Stimulated activated CD4-positive, alpha-beta T cell treated with anti-CD3 and anti-CD28 coated beads, Interleukin-4, amount 100 ng/mL, for 1 hour (primary cell): ENCODE data around the gene FGF12.

Experiments used
- DNase-seq: peaks from one replicate; pipeline ENCODE4 v3.0.0-alpha.2; 2020

The FGF12 gene

GRCh38 chr3:192675958-192676649, 51.2 kb downstream of the FGF12 start:
- DNase-seq, result no peak

- no peak for DNase-seq
These were observed 71.7 kb downstream of the FGF12 start for GRCh38 chr3:192655628-192656027.

GRCh38 chr3:192655040-192655439, 72.3 kb downstream of the FGF12 start:
- DNase-seq, result no peak

- DNase-seq, result no peak
These were observed 73.5 kb downstream of the FGF12 start for GRCh38 chr3:192653862-192654261.

- DNase-seq, result no peak
These were observed 74.6 kb downstream of the FGF12 start for GRCh38 chr3:192652727-192653126.

- no peak for DNase-seq
These were observed 75.4 kb downstream of the FGF12 start for GRCh38 chr3:192651836-192652512.

- no peak for DNase-seq
These were observed 81.9 kb downstream of the FGF12 start for GRCh38 chr3:192645437-192645836.

DNA sequence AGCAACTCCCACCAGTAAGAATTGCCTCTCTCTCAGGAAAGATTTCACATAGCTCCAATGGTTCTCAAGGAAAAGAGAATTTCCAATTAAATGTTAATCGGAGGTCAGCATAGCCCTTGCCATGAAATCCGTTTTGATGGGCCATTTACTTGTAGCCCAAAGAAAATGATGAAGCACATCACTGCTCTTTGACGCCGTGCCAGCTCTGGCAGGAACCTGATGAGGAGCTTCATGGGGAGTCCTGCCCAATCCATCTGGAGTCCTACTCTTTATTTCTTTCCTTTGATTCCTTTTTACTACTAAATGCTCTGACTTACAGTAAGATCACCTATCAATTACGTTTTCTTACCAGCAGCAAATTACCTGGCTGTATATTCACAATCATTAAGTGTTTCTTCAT, 84.7 kb downstream of the FGF12 start:
- no peak for DNase-seq

GRCh38 chr3:192641919-192642318, 85.4 kb downstream of the FGF12 start:
- DNase-seq, result no peak

DNA sequence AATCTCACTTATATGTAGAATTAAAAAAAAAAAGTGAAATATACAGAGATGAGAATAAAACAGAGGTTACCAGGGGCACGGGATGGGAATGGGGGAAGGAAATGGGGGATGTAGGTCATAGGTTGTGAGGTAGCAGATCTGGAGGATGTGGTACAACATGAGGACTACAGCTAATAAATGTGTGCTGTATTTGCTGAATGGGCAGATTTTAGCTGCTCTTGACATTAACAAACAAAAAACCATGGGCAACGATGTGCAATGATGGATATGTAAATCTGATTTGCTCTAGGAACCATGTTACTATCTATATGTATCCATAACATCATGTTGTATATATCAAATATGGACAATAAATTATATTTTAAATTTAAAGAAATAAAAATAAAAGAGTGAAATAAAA, 87.4 kb downstream of the FGF12 start:
- DNase-seq, result no peak

DNA sequence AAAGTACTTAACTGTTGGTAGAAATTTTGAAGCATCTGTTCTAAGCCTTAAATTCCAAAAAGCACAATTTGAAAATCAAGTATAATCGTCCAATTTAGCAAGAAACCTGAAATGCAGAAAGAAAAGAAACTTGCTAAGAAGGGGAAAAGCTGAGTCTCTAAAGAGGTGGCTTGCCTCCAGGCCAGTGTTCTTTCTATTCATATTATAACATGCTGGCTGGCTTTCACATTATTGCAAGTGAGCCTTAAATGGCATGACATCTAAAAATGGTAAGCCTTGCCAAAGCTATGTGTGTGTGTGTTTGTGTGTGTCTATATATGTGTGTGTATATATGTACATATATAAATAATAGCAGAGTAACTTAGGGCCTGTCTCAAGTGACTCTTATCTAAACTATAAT, 89.5 kb downstream of the FGF12 start:
- no peak for DNase-seq

DNA sequence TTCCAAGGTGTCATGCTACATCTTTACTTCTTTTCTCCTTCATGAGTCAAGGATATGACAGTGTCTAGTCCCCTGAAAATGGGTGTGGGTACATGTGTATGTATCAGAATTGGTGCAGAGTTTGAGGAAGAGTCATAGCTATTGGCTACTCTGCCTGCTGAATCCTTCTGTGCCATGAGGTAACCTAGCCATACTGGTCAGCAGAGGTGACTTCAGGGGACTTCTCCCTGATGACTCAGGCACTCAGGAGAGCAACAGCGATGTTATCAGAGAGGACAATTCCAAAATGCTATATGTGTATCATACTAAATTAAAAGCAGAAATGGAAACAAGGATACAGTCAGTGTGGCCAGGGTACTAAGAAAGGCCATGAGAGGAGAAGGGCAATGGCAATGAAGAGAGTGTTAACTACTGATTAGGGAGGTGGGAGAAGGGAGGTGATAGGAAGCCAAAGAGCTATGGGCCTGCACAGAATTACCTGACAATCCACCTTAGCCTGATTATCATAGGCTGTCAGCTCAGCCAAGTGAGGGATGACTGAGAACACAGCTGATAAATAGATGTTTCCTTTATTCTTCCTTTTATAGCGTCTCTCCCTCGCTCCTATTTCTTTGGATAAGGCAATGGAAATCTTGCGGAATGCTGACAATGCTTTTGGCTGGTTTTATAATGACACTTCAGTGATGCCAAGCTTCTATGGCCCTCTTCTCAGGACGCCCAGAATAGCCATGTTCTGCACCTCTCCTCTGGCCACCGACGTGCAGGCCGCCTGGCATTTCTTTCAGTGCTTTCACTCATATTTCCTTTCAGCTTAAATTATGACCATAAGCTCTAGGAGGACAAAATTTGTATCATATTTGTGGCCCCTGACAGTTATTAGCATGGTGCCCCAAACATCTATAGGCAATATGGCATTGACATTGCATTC, 90.6 kb downstream of the FGF12 start:
- DNase-seq, result no peak

DNA sequence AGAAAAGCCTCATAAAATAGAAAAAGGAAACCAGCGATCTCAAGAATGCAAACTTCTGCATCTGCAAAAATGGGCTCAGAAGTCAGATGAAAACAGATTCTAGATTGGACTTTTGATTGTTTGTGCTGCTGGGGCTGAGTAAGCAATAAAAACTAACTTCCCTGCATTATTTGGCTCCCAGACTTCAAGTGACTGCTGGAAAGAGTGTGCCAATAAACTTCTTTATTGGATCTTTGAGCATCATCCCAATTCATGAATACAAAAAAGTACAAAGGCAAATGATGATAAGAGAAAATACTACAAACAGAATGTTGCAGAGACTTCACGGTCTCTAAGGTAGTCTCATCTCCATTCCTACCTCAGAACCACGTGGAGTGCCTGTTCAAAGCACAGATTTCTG, 97.9 kb downstream of the FGF12 start:
- no peak for DNase-seq

GRCh38 chr3:192621909-192622308, 105.4 kb downstream of the FGF12 start:
- no peak for DNase-seq

DNA sequence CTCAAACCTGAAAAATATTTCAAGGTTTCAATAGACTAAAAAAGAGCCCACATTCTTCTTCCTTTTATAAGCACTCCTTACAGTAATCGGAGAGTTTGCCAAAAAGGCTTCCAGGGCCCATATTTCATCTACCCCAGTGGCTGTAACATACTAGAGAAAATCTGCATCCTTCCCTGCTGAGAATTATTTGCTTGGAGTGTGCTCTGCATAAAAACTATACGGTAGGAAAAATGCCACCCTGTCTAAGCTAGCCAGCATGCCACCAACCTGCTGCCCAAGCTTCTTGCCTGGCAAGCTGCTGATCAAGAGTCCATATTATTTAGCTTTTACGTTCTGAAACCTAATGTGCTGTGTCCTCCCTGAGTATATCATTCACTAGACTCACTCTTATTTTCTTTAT, 107.1 kb downstream of the FGF12 start:
- DNase-seq, result no peak

GRCh38 chr3:192611411-192611810, 115.9 kb downstream of the FGF12 start:
- no peak for DNase-seq

DNA sequence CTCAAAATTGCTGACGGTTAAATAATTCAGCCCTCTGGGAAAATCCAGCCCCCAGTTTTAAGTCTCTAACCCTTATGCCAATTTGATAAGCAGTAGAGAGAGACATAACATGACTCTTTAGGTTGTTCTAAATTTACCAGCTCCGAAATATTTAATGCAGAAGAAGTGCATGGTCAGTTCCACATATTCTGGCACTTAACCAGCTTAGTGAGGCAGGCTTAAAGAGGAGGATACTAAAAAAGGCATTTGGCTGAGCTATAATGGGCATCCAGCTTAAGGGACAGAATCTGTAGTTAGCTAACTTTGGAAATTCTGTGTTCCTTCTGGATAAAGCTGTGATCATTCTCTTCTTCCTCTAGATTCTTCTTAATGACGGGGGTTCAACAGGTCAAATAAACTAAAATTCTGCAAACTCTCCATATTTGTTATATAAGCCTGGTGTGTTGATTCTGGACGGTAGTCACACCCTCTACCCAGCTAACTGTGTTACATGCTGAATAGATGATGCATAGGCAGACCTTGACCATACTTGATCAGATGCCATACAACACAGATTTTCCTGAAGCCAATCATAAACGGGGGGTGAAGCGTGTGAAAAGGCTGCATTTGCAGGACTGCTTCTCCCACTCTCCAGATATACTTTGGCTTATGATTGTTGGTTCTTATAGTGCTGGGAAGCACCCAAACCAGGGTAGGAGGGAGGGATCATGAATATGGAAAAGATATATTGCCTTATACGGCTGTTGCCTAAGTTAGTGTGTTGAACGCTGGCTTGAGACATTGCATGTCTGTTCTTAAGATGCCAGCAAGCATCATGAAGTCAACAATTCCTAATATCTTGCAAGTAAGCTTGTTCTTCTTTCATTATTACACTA, 118.4 kb downstream of the FGF12 start:
- no peak for DNase-seq

DNA sequence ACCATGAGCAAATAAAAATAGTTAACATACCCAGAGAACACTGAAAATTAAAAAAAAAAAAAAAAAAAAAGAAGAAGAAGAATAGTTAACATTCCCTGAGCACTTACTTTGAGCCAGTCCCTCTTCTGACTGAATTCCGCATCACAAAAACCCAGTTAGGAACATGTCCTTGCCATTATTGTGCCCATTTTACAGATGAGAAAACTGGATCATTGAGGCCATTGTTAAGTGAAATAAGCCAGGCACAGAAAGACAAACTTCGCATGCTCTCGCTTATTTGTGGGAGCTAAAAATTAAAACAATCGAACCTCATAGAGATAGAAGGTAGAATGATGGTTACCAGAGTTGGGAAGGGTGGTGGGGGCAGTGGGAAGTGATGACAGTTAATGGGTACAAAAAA, 119.5 kb downstream of the FGF12 start:
- no peak for DNase-seq

- DNase-seq, result no peak
These were observed 129.4 kb downstream of the FGF12 start for GRCh38 chr3:192597913-192598312.

GRCh38 chr3:192597506-192597905, 129.8 kb downstream of the FGF12 start:
- DNase-seq, result no peak

GRCh38 chr3:192578729-192579128, 148.6 kb downstream of the FGF12 start:
- DNase-seq, result no peak

GRCh38 chr3:192577811-192578210, 149.5 kb downstream of the FGF12 start:
- no peak for DNase-seq

GRCh38 chr3:192577271-192577670, 150.1 kb downstream of the FGF12 start:
- no peak for DNase-seq
